Head of caudate nucleus (tissue), 42 donors: ENCODE data around the gene SLCO3A1.

ENCODE experiments used
- DNase-seq, 42 donors: peaks; one replicate each; pipeline versions ENCODE4 v3.0.0 to v3.0.0-alpha.2; 2020 to 2021; ENCODE audit warnings: mixed read lengths in 7 of 42
- intact Hi-C: fragments of 100-400 bp; cut with DNase I; formaldehyde crosslinking; loops from one replicate; pipeline ENCODE4 v1.15.0; 2022

The SLCO3A1 gene

DNA sequence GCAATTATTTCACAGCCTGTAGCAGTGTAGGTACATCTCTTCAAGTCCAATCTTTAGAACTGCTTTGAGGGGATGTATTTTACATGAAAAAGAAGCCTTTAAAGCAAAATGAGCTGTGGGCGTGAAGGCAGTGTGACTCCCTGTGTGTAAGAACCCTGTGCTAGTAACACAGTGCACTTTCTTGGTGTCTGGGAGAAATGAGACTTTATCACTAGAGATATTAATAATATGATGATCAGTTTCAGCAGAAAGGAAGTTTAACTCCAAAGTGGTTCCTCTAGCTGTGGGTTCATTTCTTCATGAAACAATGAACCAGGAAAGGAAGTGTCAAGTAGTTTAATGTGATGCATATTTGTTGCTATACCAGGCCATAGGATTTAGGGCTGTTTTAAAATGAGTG lies 41.5 kb downstream of the SLCO3A1 start:
- peak in 1 of 42 donors; percentile 26 for DNase-seq
- intact Hi-C loops = no loop called here

DNA sequence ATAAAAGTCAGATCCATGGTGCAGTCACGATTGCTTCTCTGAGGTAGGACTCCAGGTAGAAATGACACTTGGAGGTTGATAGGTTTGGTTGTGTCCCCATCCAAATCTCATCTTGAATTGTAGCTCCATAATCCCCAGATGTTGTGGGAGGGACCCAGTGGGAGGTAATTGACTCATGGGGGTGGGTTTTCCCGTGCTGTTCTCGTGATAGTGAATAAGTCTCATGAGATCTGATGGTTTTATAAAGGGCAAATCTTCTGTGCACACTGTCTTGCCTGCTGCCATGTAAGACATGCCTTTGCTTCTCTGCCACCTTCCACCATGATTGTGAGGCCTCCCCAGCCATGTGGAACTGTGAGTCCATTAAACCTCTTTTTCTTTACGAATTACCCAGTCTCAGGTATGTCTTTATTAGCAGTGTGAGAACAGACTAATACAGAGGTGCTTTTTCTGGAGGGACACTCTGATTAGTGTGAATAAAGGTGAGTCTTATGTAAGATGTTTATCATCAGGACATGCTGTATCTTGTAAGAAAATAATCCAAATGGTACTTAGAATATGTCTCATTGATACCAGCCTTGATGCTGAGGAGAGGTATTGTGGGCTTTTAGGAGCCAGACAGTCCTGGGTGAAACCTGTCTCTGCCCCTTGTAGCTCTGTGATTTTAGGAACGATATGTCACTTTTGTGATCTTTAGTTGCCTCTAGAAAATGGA lies 43.0 kb downstream of the SLCO3A1 start:
- no peak for DNase-seq
- intact Hi-C loops = no loop called here

DNA sequence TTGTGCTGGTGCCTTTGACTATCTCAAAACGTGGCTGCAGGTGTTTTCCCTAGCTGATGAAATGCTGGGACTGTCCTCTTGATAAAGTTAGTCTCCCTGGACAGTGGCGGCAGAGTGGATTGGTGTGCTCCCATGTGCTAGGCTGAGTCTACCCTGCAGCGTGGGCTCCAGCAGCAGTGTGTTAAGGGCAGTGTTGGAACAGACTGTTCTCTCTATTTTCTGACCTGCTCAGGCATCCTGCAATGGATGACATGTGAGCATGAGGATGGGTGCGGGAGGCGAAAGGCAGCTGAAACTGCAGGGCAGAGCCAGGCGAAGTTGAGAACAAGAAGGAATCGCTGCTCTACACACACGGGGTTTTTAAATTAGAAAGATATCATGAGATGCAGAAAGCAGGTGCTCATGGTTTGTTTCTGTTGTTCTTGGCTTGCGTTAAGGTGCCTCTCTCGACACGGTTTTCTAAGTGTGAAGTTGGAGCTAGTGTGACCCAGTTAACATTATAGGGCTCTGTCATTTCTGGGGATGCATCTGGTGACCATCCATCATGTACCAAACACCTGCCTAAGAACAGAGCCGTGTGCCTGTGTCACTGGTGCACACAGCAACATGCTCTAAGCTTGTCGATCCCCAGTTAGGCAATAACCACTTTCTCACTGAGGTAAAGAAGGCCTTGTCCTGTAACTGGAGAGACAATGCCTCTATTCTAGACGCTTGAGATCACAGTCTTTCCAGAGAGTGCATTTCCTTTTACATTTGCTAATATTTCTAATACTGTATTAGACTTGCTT lies 44.3 kb downstream of the SLCO3A1 start:
- DNase-seq = no peak
- intact Hi-C loops = no loop called here

- intact Hi-C loops = no loop called here
- DNase-seq = no peak
Measured at GRCh38 chr15:91898843-91899242, 45.3 kb downstream of the SLCO3A1 start.

DNA sequence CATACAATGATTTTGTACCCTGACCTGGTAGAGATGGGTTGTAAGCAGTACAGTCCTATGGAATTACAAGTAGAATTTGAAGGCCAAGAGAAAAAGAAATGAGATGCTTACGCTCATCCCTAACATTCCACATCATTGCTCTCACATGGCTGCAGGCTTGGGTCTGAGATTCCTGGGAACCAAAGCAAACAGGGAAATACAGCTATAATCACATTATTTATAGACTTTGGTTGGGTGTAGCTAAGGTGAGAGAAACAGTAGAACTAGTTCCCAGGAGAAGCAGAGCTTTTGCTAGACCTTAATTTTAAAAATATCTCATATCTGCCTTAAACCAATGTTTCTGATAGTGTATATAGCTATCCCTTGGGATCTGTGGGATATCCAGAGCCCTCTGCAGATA lies 51.4 kb downstream of the SLCO3A1 start:
- intact Hi-C loops = no loop called here
- DNase-seq = no peak

DNA sequence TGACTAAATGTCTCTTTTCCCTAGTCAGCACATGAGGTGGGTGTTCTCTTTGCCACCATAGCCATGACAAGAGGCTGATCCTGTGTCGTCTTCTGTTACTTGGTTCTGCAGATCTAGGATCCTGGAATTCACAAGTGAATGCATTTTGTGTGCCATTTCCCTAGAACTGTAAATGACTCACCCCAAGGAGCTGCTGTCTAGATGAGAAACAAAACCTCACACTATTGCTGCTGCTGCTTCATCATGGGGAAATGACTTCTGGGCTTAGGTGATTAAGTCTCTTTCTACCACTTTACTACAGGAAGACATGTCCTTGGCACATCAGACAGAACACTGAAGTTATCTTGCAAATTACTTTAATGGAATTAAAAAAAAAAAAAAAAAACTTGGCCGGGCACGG lies 54.9 kb downstream of the SLCO3A1 start:
- DNase-seq = peak in 2 of 42 donors; percentile 15 to 35
- intact Hi-C loops = no loop called here

DNA sequence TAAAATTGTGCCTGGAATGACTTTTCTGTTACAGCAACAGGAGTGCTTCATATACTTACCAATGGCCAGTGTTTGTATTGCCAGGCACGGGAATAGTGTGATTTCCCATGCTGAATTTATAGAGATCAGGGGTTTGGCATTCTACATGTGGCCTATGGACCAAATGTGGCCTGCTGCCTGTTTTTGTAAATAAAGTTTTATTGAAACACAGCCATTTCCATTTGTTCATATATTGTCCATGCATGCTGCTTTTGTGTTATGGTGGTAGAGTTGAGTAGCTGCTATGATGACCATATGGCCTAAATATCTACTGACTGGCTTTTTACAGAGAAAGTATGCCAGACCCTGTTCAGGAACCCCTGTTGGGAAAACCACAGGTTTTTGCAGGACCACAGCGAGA lies 55.6 kb downstream of the SLCO3A1 start:
- DNase-seq = no peak
- intact Hi-C loops = no loop called here

DNA sequence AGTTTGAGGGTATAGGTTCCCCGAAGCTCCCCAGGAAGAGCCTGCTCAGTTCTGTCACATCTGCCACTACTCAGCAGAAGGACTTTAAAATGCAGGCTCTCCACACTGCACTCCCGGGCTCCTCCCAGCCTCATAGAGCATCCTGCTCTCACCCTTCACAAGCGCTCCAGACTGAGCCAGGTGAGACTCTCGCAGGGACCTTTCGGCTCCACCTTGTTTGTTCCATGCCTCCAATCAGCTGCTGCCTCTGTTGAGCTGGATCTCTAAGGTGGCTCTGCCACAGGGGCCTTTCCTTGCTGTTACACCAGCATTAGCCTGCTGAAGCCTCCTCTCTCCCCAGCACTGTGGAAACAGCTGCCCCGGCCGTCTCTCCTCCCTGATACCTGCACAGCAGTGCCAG lies 56.1 kb downstream of the SLCO3A1 start:
- no peak for DNase-seq
- intact Hi-C loops = no loop called here

DNA sequence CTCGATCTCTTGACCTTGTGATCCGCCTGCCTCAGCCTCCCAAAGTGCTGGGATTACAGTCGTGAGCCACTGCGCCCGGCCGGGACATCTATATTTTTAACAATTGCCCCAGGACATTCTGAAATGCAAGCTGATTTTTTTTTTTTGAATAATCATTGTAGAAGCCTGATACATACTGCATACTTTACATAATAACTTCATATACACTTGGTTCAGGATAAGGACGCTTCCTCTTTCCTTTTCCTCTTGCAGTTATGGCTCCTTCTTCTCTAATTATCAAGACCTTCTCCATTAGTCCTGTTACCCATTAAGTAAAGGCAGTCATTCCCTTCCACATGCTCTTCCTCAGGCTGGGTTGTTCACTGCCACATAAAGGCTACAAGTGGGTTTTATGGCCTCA lies 58.3 kb downstream of the SLCO3A1 start:
- DNase-seq = no peak
- intact Hi-C loops = no loop called here

DNA sequence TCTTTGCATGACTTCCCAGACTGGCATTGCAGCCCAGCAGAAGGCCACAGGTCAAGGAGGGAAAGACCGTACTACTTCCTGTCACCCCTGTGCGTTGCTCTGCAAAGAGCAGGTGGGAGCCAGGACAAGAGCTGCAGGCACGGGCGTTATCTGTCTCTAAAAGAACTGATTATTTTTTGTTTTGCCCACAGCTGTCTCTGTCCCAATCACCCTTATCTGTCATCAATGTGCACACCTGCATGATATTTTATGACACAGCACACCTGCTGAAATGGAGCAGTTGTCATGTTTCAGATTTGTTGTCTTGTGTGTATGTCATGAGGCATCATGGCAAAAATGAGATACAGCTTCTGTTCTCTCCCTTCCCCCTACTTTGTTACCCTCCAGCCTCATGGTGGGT lies 58.8 kb downstream of the SLCO3A1 start:
- DNase-seq = no peak
- intact Hi-C loops = no loop called here

DNA sequence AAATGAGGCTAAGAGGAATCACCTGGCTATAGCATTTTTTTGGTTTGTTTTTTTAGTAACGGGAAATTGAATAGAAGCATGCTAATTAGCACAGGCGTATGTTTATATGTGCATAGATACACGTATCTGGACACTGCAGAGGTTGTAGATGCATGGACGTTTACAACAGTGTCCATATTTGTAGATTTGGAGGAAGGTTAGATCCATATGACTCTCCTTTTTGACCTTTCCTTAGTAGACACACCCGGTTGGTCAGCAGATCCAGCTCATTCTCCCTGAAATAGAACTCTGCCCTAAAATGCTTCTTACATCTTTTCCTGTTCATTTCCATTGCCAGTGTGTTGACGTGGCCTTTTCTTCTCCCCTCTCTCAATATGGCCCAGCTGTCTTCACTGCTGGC lies 60.1 kb downstream of the SLCO3A1 start:
- no peak for DNase-seq
- intact Hi-C loops = no loop called here

DNA sequence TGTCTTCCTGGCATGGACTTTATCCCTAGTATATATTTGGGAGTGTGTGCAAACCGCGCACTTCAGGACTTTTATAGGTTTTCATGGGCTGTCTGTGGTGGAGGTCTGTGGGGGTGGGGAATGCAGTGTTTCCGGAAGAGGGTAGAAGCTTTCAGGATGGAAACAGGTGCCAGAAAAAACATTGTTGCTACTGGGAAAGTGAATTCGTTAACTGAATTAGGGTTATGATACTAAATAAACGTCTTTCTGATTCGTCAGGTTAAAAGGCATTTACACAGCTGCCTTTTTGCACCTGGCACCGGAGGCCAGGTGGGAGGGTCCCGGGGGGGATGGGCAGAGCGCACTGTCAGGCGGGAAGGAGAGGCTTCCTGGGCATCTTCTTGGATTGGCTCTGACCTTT lies 62.1 kb downstream of the SLCO3A1 start:
- DNase-seq = no peak
- intact Hi-C loops = no loop called here

- no peak for DNase-seq
- intact Hi-C loops = no loop called here
Measured at GRCh38 chr15:91916051-91916450, 62.5 kb downstream of the SLCO3A1 start.

DNA sequence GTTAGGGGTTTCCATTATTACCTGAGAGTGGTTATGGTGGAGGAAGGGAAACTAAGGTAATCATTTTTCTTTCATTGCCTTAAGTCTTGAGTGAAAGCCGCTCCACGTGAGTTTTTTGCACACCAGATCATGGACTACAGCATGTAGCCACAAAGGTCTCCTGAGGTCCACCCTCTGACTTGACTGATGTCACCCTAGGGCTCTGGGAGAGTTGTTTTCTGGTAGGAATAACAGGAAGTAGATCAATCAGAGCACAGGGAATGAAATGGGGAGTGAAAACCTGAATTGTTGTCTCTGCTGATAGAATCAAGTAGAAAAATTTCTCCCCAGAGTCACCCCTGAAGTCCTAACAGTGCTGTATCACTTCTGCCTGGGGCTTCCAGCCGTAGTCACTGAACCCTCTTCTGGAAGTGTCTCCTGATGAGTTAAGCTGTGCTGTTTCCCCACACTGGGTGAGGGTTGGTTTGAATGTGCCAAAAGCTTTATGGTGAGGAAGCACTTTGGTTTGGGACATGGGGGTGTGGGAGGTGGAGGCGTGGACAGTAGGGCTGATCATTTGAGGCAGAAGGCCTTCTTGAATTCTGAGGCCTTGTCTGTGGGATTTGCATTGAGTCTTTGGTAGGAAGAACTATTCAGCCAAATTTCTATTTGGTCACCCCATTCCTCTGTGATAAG lies 64.3 kb downstream of the SLCO3A1 start:
- intact Hi-C loops = no loop called here
- DNase-seq = no peak

- DNase-seq = peak; percentile 47 to 94 (median 82)
- intact Hi-C loops = no loop called here
Measured at GRCh38 chr15:91919014-91919534, 65.6 kb downstream of the SLCO3A1 start.

GRCh38 chr15:91921188-91921842 lies 67.8 kb downstream of the SLCO3A1 start:
- no peak for DNase-seq

DNA sequence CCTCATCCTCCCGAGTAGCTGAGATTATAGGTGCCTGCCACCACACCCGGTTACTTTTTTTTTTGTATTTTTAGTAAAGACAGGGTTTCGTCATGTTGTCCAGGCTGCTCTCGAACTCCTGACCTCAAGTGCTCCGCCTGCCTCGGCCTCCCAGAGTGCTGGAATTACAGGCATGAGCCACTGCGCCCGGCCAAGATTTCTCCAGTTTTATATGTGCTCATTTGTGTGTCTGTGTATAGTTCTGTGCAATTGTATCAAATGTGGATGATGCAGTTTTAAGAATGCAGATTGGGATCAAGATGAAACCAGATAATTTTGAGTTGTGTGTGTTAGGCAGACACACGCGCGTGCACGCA lies 68.3 kb downstream of the SLCO3A1 start:
- DNase-seq = peak in 1 of 42 donors; percentile 19
- intact Hi-C loops = no loop called here

More at GRCh38 chr15:91921188-91921842, 67.8 kb downstream of the SLCO3A1 start:
- intact Hi-C loops = no loop called here

DNA sequence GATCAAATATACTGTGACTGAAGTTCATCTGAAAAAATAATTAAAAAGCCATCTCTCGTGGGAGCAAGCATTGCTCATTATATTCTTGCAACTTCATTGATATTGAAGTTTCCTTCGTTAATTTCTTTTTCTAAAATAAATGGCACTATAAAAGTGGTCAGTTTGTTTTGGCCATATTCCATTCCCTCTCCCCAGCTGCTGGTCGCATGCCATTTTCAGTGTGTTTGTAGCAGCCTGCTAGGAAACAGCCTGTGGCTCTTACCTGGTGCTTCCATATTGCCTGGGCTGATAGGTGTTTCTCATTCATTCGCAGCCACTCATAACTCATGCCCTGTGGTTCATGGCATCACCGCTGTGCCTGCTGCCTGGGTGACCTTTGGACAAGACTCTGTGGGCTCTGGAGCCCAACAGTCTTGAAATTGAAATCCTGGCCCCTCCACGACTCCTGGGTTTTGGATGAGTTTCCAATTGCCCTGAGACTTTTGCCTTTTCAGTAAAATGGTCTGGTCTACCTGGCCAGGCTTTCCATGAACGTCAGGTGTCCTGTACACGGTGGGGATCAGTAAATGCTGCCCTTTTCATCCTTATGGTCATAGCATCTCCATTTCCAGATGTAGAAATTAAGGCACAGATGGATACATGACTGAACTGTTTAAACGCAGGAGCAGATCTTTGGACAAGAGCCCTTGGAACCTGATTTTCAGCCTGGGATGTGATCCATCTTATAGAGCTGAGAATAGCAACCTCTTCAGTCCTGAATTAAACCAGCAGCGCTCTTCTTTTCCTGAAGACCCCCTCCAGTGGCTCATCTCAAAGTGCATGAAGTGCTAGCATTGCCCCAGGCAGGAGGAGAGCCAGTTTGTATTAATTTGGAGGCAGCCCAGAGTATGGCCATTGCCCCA lies 69.4 kb downstream of the SLCO3A1 start:
- peak in 1 of 42 donors; percentile 33 for DNase-seq

GRCh38 chr15:91924183-91924582 lies 70.7 kb downstream of the SLCO3A1 start:
- intact Hi-C loops = no loop called here
- peak in 1 of 42 donors; percentile 19 for DNase-seq

More for the DNA sequence above, 69.4 kb downstream of the SLCO3A1 start:
- intact Hi-C loops = no loop called here
